22Rv1 (cell line): Measurements from ENCODE around the gene PTCHD1.

Experiments used
- ZFX ChIP-seq: fragments of 450-650 bp; IDR thresholded peaks from 2 replicates; pipeline ENCODE4 v1.6.1; 2017; ENCODE audit warnings: antibody characterized with exemption, borderline replicate concordance
- TF ChIP-seq, protein P1 (sequence below): fragments of 450-650 bp; IDR thresholded peaks from 2 replicates; pipeline ENCODE4 v1.5.1; 2017; ENCODE audit warnings: mild to moderate bottlenecking

DNA sequence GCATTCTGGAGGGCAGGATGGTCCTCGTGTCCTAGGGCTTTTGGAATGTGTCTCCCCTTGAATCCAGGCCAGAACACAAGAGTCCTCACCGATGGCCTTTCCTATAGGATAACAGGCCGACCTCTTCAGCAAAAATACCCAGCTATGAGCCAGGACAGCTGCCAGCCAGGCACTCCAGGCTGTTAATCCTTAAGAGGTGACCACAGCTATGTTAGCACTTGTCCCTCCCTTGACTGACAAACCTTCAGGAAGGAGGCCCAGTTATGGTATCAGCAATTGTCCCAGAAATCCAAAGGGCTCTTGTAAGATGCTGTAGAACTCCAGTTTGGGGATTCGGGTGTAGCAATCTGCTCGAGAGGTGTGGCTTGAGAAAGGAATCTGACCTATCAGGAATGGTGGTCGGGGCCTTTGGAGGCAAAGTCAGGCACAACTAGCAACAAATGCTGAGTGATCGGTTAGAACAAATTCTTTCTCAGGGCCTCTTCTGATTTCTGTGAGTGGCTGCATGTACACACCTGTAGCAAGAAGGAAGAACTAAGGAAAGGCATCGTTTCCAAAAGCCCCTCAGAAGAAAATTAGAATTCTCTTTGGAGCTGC lies 54.6 kb downstream of the PTCHD1 start:
- TF ChIP-seq, protein P1, sequence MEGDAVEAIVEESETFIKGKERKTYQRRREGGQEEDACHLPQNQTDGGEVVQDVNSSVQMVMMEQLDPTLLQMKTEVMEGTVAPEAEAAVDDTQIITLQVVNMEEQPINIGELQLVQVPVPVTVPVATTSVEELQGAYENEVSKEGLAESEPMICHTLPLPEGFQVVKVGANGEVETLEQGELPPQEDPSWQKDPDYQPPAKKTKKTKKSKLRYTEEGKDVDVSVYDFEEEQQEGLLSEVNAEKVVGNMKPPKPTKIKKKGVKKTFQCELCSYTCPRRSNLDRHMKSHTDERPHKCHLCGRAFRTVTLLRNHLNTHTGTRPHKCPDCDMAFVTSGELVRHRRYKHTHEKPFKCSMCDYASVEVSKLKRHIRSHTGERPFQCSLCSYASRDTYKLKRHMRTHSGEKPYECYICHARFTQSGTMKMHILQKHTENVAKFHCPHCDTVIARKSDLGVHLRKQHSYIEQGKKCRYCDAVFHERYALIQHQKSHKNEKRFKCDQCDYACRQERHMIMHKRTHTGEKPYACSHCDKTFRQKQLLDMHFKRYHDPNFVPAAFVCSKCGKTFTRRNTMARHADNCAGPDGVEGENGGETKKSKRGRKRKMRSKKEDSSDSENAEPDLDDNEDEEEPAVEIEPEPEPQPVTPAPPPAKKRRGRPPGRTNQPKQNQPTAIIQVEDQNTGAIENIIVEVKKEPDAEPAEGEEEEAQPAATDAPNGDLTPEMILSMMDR: no peak
- no peak for TF ChIP-seq ZFX
